K562 (cell line): ENCODE data around the gene GADD45GIP1. TPM values are rescaled to one million over a fixed set of nuclear protein-coding genes. Genes with fewer than 3 reads are reported as not detected.

Experiments used
- ATF4 ChIP-seq: fragments of 450-650 bp; formaldehyde crosslinking; IDR thresholded peaks from 2 replicates; pipeline ENCODE4 v1.4.0; 2022; ENCODE audit warnings: mild to moderate bottlenecking, moderate library complexity
- CREB3L1 ChIP-seq: fragments of 450-650 bp; IDR thresholded peaks from 2 replicates; pipeline ENCODE4 v1.6.1; 2014; ENCODE audit warnings: low read depth, mild to moderate bottlenecking, moderate library complexity, borderline replicate concordance
- CREBBP ChIP-seq: IDR thresholded peaks from one replicate; pipeline ENCODE4 v1.6.1; 2012; ENCODE audit warnings: low read depth, mild to moderate bottlenecking, control low read depth, inconsistent platforms, low read length
- FOXK2 ChIP-seq, 2 experiments: fragments of 450-650 bp; IDR thresholded peaks in 1 of 2; conservative IDR thresholded peaks in 1 of 2; 2 replicates each; pipeline ENCODE4 v1.6.1; 2016; ENCODE audit warnings: low read depth in 2 of 2, mild to moderate bottlenecking in 1 of 2
- MITF ChIP-seq: IDR thresholded peaks from 2 replicates; pipeline ENCODE4 v1.6.1; 2014; ENCODE audit warnings: antibody characterized with exemption
- MYBL2 ChIP-seq, 2 experiments: fragments of 450-650 bp in 1 of 2; sonication (generic) in 1 of 2; formaldehyde crosslinking in 1 of 2; IDR thresholded peaks; 2 replicates each; pipeline versions ENCODE4 v1.6.1 to v1.8.1; 2017 to 2022; ENCODE audit warnings: borderline replicate concordance in 1 of 2, inconsistent platforms in 1 of 2, low read depth in 1 of 2, mild to moderate bottlenecking in 1 of 2, missing genetic modification reagents in 1 of 2, moderate library complexity in 1 of 2
- NKRF ChIP-seq: fragments of 450-650 bp; IDR thresholded peaks from 2 replicates; pipeline ENCODE4 v1.6.1; 2016; ENCODE audit warnings: borderline replicate concordance
- NR2C1 ChIP-seq, 2 experiments: fragments of 450-650 bp; IDR thresholded peaks; 2 replicates each; pipeline ENCODE4 v1.6.1; 2017; ENCODE audit warnings: mild to moderate bottlenecking in 2 of 2, antibody characterized with exemption in 1 of 2, inconsistent platforms in 1 of 2, missing compliant biosample characterization in 1 of 2, missing genetic modification characterization in 1 of 2
- THAP7 ChIP-seq: fragments of 250-450 bp; sonication (Bioruptor Pico); IDR thresholded peaks from 2 replicates; pipeline ENCODE4 v1.5.0; 2021
- ZMIZ1 ChIP-seq, 2 experiments: fragments of 150-350 bp in 1 of 2; IDR thresholded peaks; 2 replicates each; pipeline ENCODE4 v1.6.1; 2012 to 2016; ENCODE audit warnings: low read depth in 2 of 2, low read length in 2 of 2, mild to moderate bottlenecking in 1 of 2, moderate library complexity in 1 of 2
- ZNF512 ChIP-seq: IDR thresholded peaks from 2 replicates; pipeline ENCODE4 v1.6.1; 2016; ENCODE audit warnings: missing genetic modification characterization, missing compliant biosample characterization
- ZNF583 ChIP-seq: fragments of 250-450 bp; sonication (Bioruptor Pico); IDR thresholded peaks from 2 replicates; pipeline ENCODE4 v1.4.0; 2020
- polyA plus RNA-seq, 8 experiments: library from polyadenylated mRNA; depleted of rRNA in 4 of 8; stranded (reverse) in 5 of 8; unstranded in 3 of 8; fragments of >200 nt; fragmentation: Nextera tagmentation in 2 of 8; fragmentation: Illumina TruSeq in 1 of 8; extraction: Ambion mirVana in 2 of 8; extraction: Trizol in 1 of 8; gene quantifications; 2 replicates each; pipeline versions ENCODE4 v1.2.1 to v1.2.3, GENCODE V29; 2011 to 2014; ENCODE audit warnings: inconsistent platforms in 1 of 8, missing spikeins in 1 of 8
- total RNA-seq, 7 experiments: library from RNA; depleted of rRNA in 6 of 7; stranded (reverse); fragments of >200 nt in 6 of 7; fragmentation: Illumina TruSeq in 2 of 7; extraction: Trizol in 2 of 7; gene quantifications; 2 replicates each; pipeline versions ENCODE4 v1.2.1 to v1.2.3, GENCODE V29; 2011 to 2021; ENCODE audit warnings: low replicate concordance in 1 of 7

The GADD45GIP1 gene
- total and polyA plus RNA-seq, 9 of the 15 experiments (the other 6 are each of a cell fraction or from before 2014, with no cell fraction given): 5.1 to 161 (median 29.2) TPM

GRCh38 chr19:12933287-12934072 is 23.5 kb downstream of the GADD45GIP1 start, which contains the start of gene FARSA (continued):
- TF ChIP-seq ZNF583 (no peak), THAP7 (CRISPR knock-in tag) (peak; percentile 100), NKRF (peak; percentile 96), NR2C1 (IDR thresholded peaks at IDR 0.05) (peak; percentile 90), NR2C1 (tag; IDR thresholded peaks at IDR 0.05) (peak; percentile 94), MYBL2 (IDR thresholded peaks at IDR 0.05; ENCODE audit: low read depth) (no peak), MYBL2 (CRISPR knock-in tag; IDR thresholded peaks at IDR 0.05; ENCODE audit: borderline replicate concordance) (no peak), ZNF512 (tag) (no peak), ATF4 (no peak; the same call in 1 of the 2 replicates), CREBBP (no peak), MITF (no peak), FOXK2 (conservative IDR thresholded peaks at IDR 0.05 in 1 of 2, IDR thresholded peaks at IDR 0.05 in 1 of 2; ENCODE audit: low read depth in 2 of 2) (no peak), ZMIZ1 (IDR thresholded peaks at IDR 0.05; ENCODE audit: low read depth in 2 of 2, low read length in 2 of 2) (peak in 1 of 2 experiments; percentile 70; a peak in 2 of 4 replicates), CREB3L1 (no peak; the same call in 1 of the 2 replicates)
